Sigmoid colon (tissue), 4 donors: ENCODE results near the gene TBC1D1.
A peak's percentile ranks its signal among the peaks of the same experiment; 100 is the strongest.

Experiments used
- EP300 ChIP-seq, 4 donors: sonication (generic); formaldehyde crosslinking; IDR thresholded peaks; one replicate each; pipeline ENCODE4 v1.6.1; 2017; ENCODE audit warnings: antibody characterized with exemption in 4 of 4
- POLR2A ChIP-seq, 2 donors: fragments of 450-650 bp; IDR thresholded peaks; one replicate each; pipeline ENCODE4 v1.6.1; 2016; ENCODE audit warnings: antibody characterized with exemption in 2 of 2, mild to moderate bottlenecking in 2 of 2, moderate library complexity in 2 of 2
- POLR2AphosphoS5 ChIP-seq, 4 donors: sonication (generic); formaldehyde crosslinking; IDR thresholded peaks; one replicate each; pipeline ENCODE4 v1.6.1; 2017; ENCODE audit warnings: antibody characterized with exemption in 4 of 4
- TF ChIP-seq, protein P1 (sequence below), 4 experiments: fragments of 450-650 bp in 3 of 4; fragments of 200-600 bp in 1 of 4; IDR thresholded peaks; one replicate each; pipeline ENCODE4 v1.5.1; 2016 to 2019; ENCODE audit warnings: antibody characterized with exemption in 4 of 4, mild to moderate bottlenecking in 3 of 4, moderate library complexity in 2 of 4

GRCh38 chr4:37891260-37892159 is 626 bp downstream of the TBC1D1 start:
- TF ChIP-seq, protein P1, sequence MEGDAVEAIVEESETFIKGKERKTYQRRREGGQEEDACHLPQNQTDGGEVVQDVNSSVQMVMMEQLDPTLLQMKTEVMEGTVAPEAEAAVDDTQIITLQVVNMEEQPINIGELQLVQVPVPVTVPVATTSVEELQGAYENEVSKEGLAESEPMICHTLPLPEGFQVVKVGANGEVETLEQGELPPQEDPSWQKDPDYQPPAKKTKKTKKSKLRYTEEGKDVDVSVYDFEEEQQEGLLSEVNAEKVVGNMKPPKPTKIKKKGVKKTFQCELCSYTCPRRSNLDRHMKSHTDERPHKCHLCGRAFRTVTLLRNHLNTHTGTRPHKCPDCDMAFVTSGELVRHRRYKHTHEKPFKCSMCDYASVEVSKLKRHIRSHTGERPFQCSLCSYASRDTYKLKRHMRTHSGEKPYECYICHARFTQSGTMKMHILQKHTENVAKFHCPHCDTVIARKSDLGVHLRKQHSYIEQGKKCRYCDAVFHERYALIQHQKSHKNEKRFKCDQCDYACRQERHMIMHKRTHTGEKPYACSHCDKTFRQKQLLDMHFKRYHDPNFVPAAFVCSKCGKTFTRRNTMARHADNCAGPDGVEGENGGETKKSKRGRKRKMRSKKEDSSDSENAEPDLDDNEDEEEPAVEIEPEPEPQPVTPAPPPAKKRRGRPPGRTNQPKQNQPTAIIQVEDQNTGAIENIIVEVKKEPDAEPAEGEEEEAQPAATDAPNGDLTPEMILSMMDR (IDR thresholded peaks at IDR 0.05) = no peak
- TF ChIP-seq POLR2AphosphoS5 (IDR thresholded peaks at IDR 0.05) = peak; percentile 43 to 70 (median 54)
- no peak for TF ChIP-seq POLR2A (IDR thresholded peaks at IDR 0.05)
- TF ChIP-seq EP300 (IDR thresholded peaks at IDR 0.05) = peak in 3 of 4 donors; percentile 15 to 69 (median 35)
